H9 (cell line): Measurements from ENCODE around the gene CNTD1. TPM values are rescaled to one million over a fixed set of nuclear protein-coding genes. Genes with fewer than 3 reads are reported as not detected.

Source experiments
- DNase-seq: peaks from one replicate; pipeline ENCODE4 v3.0.0-alpha.2; 2017
- H2AFZ ChIP-seq: one replicate; pipeline ENCODE4 v1.6.1; 2013; ENCODE audit warnings: mild to moderate bottlenecking, low read length, control low read depth, moderate library complexity
- H2AK5ac ChIP-seq: 2 replicates; pipeline ENCODE4 v1.6.1; 2013; ENCODE audit warnings: low read length, control low read depth, mixed read lengths; ENCODE audit not compliant: insufficient read length
- H2BK120ac ChIP-seq: one replicate; pipeline ENCODE4 v1.6.1; 2013; ENCODE audit warnings: low read depth, mild to moderate bottlenecking, low read length, control low read depth, inconsistent platforms; ENCODE audit not compliant: poor library complexity, severe bottlenecking
- H2BK12ac ChIP-seq: 2 replicates; pipeline ENCODE4 v1.6.1; 2013; ENCODE audit warnings: low read length, control low read depth, mixed read lengths, low read depth; ENCODE audit not compliant: insufficient read length
- H2BK15ac ChIP-seq: 2 replicates; pipeline ENCODE4 v1.6.1; 2013; ENCODE audit warnings: low read depth, low read length, control low read depth
- H2BK20ac ChIP-seq: one replicate; pipeline ENCODE4 v1.6.1; 2013; ENCODE audit warnings: low read depth, mild to moderate bottlenecking, low read length, control low read depth, inconsistent platforms; ENCODE audit not compliant: poor library complexity, severe bottlenecking
- H2BK5ac ChIP-seq: 2 replicates; pipeline ENCODE4 v1.6.1; 2013; ENCODE audit warnings: low read length, control low read depth, mixed read lengths; ENCODE audit not compliant: insufficient read length
- H3K14ac ChIP-seq: 2 replicates; pipeline ENCODE4 v1.6.1; 2013; ENCODE audit warnings: low read length, control low read depth; ENCODE audit not compliant: insufficient read depth
- H3K18ac ChIP-seq: 2 replicates; pipeline ENCODE4 v1.6.1; 2013; ENCODE audit warnings: low read depth, mild to moderate bottlenecking, mixed read lengths, low read length, control low read depth; ENCODE audit not compliant: insufficient read length
- H3K23ac ChIP-seq: 2 replicates; pipeline ENCODE4 v1.6.1; 2013; ENCODE audit warnings: low read length, control low read depth, mixed read lengths, low read depth; ENCODE audit not compliant: insufficient read length
- H3K23me2 ChIP-seq: 2 replicates; pipeline ENCODE4 v1.6.1; 2013; ENCODE audit warnings: low read depth, mild to moderate bottlenecking, mixed read lengths, low read length, control low read depth; ENCODE audit not compliant: insufficient read length, poor library complexity, severe bottlenecking
- H3K27ac ChIP-seq: 2 replicates; pipeline ENCODE4 v1.5.1; 2013; ENCODE audit warnings: low read length, control low read depth, mixed read lengths, low read depth; ENCODE audit not compliant: insufficient read length
- H3K27me3 ChIP-seq: 2 replicates; pipeline ENCODE4 v1.6.1; 2013; ENCODE audit warnings: low read length, control low read depth, inconsistent platforms; ENCODE audit not compliant: insufficient read depth
- H3K4ac ChIP-seq: 2 replicates; pipeline ENCODE4 v1.6.1; 2013; ENCODE audit warnings: low read depth, mild to moderate bottlenecking, control low read depth, inconsistent platforms, low read length, moderate library complexity
- H3K4me1 ChIP-seq: 2 replicates; pipeline ENCODE4 v1.6.1; 2013; ENCODE audit warnings: low read length, control low read depth, inconsistent platforms; ENCODE audit not compliant: insufficient read depth
- H3K4me2 ChIP-seq: 2 replicates; pipeline ENCODE4 v1.6.1; 2013; ENCODE audit warnings: low read length, control low read depth, mixed read lengths; ENCODE audit not compliant: insufficient read length, insufficient read depth
- H3K56ac ChIP-seq: 2 replicates; pipeline ENCODE4 v1.6.1; 2013; ENCODE audit warnings: low read depth, mild to moderate bottlenecking, mixed read lengths, low read length, control low read depth; ENCODE audit not compliant: insufficient read length
- H3K79me1 ChIP-seq: 2 replicates; pipeline ENCODE4 v1.6.1; 2013; ENCODE audit warnings: low read depth, mild to moderate bottlenecking, moderate library complexity, low read length, control low read depth, inconsistent platforms; ENCODE audit not compliant: insufficient read depth, poor library complexity, severe bottlenecking
- H3K79me2 ChIP-seq: 2 replicates; pipeline ENCODE4 v1.6.1; 2013; ENCODE audit warnings: low read length, control low read depth, inconsistent platforms; ENCODE audit not compliant: insufficient read depth
- H3K9ac ChIP-seq: 2 replicates; pipeline ENCODE4 v1.6.1; 2013; ENCODE audit warnings: low read length, control low read depth, mixed read lengths; ENCODE audit not compliant: insufficient read length; ENCODE audit errors: extremely low read depth
- H3K9me3 ChIP-seq: one replicate; pipeline ENCODE4 v1.6.1; 2013; ENCODE audit warnings: low read depth, low read length, inconsistent platforms; ENCODE audit not compliant: control insufficient read depth
- H3T11ph ChIP-seq: one replicate; pipeline ENCODE4 v1.6.1; 2013; ENCODE audit warnings: mild to moderate bottlenecking, low read length, control low read depth, inconsistent platforms
- H4K20me1 ChIP-seq: one replicate; pipeline ENCODE4 v1.6.1; 2013; ENCODE audit not compliant: control insufficient read depth, insufficient read length, insufficient read depth
- H4K5ac ChIP-seq: 2 replicates; pipeline ENCODE4 v1.6.1; 2013; ENCODE audit warnings: low read depth, mild to moderate bottlenecking, mixed read lengths, low read length, control low read depth; ENCODE audit not compliant: insufficient read length
- H4K8ac ChIP-seq: replicated peaks from 2 replicates; pipeline ENCODE4 v1.6.1; 2013; ENCODE audit warnings: low read length, control low read depth, mixed read lengths, low read depth; ENCODE audit not compliant: insufficient read length
- H4K91ac ChIP-seq: 2 replicates; pipeline ENCODE4 v1.6.1; 2013; ENCODE audit warnings: low read depth, mild to moderate bottlenecking, moderate library complexity, mixed read lengths, low read length, control low read depth; ENCODE audit not compliant: insufficient read length
- H3K27ac Mint-ChIP-seq, 3 experiments: 2 replicates in 2 of 3; 3 replicates in 1 of 3; pipeline ENCODE4 v1.8.0; 2020 to 2021; ENCODE audit warnings: mixed read lengths in 3 of 3, mild to moderate bottlenecking in 1 of 3, moderate library complexity in 1 of 3
- H3K27me3 Mint-ChIP-seq: 2 replicates; pipeline ENCODE4 v1.8.0; 2021; ENCODE audit warnings: low read depth, mild to moderate bottlenecking, moderate library complexity, mixed read lengths
- H3K36me3 Mint-ChIP-seq, 3 experiments: 2 replicates in 2 of 3; 3 replicates in 1 of 3; pipeline ENCODE4 v1.8.0; 2020 to 2021; ENCODE audit warnings: low read depth in 3 of 3, mixed read lengths in 3 of 3; ENCODE audit not compliant: insufficient read depth in 1 of 3
- H3K4me1 Mint-ChIP-seq, 2 experiments: 2 replicates each; pipeline ENCODE4 v1.8.0; 2020; ENCODE audit warnings: mixed read lengths in 2 of 2
- H3K4me3 Mint-ChIP-seq, 2 experiments: 2 replicates in 1 of 2; 3 replicates in 1 of 2; pipeline ENCODE4 v1.8.0; 2020 to 2021; ENCODE audit warnings: mild to moderate bottlenecking in 2 of 2, mixed read lengths in 2 of 2, moderate library complexity in 1 of 2
- H3K9me3 Mint-ChIP-seq, 2 experiments: 2 replicates in 1 of 2; 3 replicates in 1 of 2; pipeline ENCODE4 v1.8.0; 2020; ENCODE audit warnings: mild to moderate bottlenecking in 2 of 2, mixed read lengths in 2 of 2, moderate library complexity in 1 of 2
- WGBS: extraction: QIAGEN DNeasy Blood & Tissue Kit; methylation state at CpG from one replicate; pipeline ENCODE4 v1.1.7; 2013; ENCODE audit warnings: missing lambda C conversion rate, low lambda C conversion rate, mixed read lengths; ENCODE audit not compliant: insufficient read length; ENCODE audit errors: extremely low coverage; 5-methylcytosine and 5-hydroxymethylcytosine counted together
- total RNA-seq: library from RNA; stranded (reverse); gene quantifications from 2 replicates; pipeline ENCODE4 v1.2.1, GENCODE V29; 2021
- TF ChIP-seq, protein P1 (sequence below): fragments of 200-600 bp; sonication (generic); conservative IDR thresholded peaks from 3 replicates; pipeline ENCODE4 v1.8.0; 2021; ENCODE audit warnings: antibody characterized with exemption, mild to moderate bottlenecking

CNTD1 gene
- total RNA-seq, 1 experiment from 2014 or later = not detected

DNA sequence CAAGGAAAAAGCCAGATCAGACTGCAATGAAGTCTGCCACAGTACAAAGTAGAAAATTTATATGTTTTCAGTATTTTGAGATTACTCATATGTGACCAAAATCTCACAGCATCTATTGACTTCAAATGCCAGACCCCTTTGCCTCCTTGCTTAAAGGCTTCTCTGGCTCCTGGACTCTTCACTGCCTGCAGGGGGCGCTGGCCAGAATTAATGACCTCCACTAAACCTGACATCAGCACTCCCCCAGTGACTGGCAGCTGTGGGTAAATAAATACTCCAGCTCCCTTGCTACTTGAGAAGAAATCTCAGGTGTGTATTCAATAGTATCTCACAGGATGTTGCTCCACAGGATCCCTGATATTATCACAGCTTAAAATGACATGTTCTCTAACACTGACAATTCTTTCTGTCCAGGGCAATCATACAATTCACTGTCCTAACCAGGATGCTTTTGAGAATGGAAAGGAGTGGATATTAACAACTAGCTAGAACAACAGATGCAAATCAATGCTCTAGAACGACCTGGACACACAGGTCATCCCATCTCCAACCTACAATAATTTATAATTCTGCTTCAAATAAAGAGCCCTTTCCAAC is 21.4 kb downstream of the CNTD1 start:
- no peak overlapping the region for H3K56ac ChIP-seq
- no peak overlapping the region for H2BK20ac ChIP-seq
- no peaks in the 10 kb centered on the region for H3K27me3 Mint-ChIP-seq
- no peaks in the 10 kb centered on the region for H3K79me1 ChIP-seq
- H2BK120ac ChIP-seq = no peak overlapping the region
- H2BK15ac ChIP-seq = no peak overlapping the region
- H3K36me3 Mint-ChIP-seq = peaks cover 19 to 68% (median 49%) of the 10 kb centered on the region in 3 experiments
- peak overlapping the region in 2 of 3 experiments; percentile 28 to 55; a peak in 1 of 7 replicates for H3K27ac Mint-ChIP-seq
- TF ChIP-seq, protein P1, sequence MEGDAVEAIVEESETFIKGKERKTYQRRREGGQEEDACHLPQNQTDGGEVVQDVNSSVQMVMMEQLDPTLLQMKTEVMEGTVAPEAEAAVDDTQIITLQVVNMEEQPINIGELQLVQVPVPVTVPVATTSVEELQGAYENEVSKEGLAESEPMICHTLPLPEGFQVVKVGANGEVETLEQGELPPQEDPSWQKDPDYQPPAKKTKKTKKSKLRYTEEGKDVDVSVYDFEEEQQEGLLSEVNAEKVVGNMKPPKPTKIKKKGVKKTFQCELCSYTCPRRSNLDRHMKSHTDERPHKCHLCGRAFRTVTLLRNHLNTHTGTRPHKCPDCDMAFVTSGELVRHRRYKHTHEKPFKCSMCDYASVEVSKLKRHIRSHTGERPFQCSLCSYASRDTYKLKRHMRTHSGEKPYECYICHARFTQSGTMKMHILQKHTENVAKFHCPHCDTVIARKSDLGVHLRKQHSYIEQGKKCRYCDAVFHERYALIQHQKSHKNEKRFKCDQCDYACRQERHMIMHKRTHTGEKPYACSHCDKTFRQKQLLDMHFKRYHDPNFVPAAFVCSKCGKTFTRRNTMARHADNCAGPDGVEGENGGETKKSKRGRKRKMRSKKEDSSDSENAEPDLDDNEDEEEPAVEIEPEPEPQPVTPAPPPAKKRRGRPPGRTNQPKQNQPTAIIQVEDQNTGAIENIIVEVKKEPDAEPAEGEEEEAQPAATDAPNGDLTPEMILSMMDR = peak; percentile 91
- peaks cover 3% of the 10 kb centered on the region; the same call in 1 of the 2 replicates for H3K79me2 ChIP-seq
- no peak overlapping the region for H3K9ac ChIP-seq
- no peaks in the 10 kb centered on the region for H4K20me1 ChIP-seq
- no peak overlapping the region for H4K91ac ChIP-seq
- H4K8ac ChIP-seq = no peak overlapping the region
- no peak overlapping the region for H3K18ac ChIP-seq
- no CpG with 5 or more reads among the region's 2 CpGs for WGBS
- H4K5ac ChIP-seq = no peak overlapping the region
- H3K23me2 ChIP-seq = peaks cover 6% of the 10 kb centered on the region
- no peak overlapping the region for H3K4ac ChIP-seq
- no peak overlapping the region for H3K23ac ChIP-seq
- peak; percentile 89 for DNase-seq
- H2BK5ac ChIP-seq = no peak overlapping the region
- no peak overlapping the region for H3K4me2 ChIP-seq
- no peaks in the 10 kb centered on the region for H3K9me3 ChIP-seq
- H3K4me3 Mint-ChIP-seq = no peak overlapping the region
- H3K9me3 Mint-ChIP-seq = no peaks in the 10 kb centered on the region
- peaks cover 6 to 7% of the 10 kb centered on the region in 2 experiments for H3K4me1 Mint-ChIP-seq
- H3K14ac ChIP-seq = no peak overlapping the region
- no peak overlapping the region for H2AFZ ChIP-seq
- no peak overlapping the region for H2BK12ac ChIP-seq
- no peaks in the 10 kb centered on the region for H3K27me3 ChIP-seq
- H3K4me1 ChIP-seq = no peaks in the 10 kb centered on the region
- no peak overlapping the region for H3T11ph ChIP-seq
- H2AK5ac ChIP-seq = no peak overlapping the region
- no peak overlapping the region for H3K27ac ChIP-seq
